Stimulated activated CD8-positive, alpha-beta memory T cell treated with anti-CD3 and anti-CD28 coated beads, Interleukin-2, amount 100 ng/mL, for 48 hours (primary cell): ENCODE measurements around the gene PIGW.
"Not testable (repeated sequence)": the region's sequence is repeated elsewhere in the genome, so short reads cannot be mapped to it uniquely, and the experiment has no call there.

Source experiments
- DNase-seq, 2 donors: peaks; one replicate each; pipeline ENCODE4 v3.0.0-alpha.2; 2020; ENCODE audit warnings: low read depth in 2 of 2

Gene PIGW

GRCh38 chr17:36508439-36508838 lies 26.3 kb upstream of the PIGW start:
- not testable (repeated sequence) for DNase-seq

GRCh38 chr17:36509272-36509985 lies 25.4 kb upstream of the PIGW start:
- no peak for DNase-seq

- no peak for DNase-seq
Measured at GRCh38 chr17:36510636-36511035, 24.2 kb upstream of the PIGW start.

GRCh38 chr17:36511216-36511615 lies 23.6 kb upstream of the PIGW start:
- no peak for DNase-seq

GRCh38 chr17:36512641-36513040 lies 22.1 kb upstream of the PIGW start:
- no peak for DNase-seq

GRCh38 chr17:36514856-36515255 lies 19.9 kb upstream of the PIGW start:
- DNase-seq = no peak

GRCh38 chr17:36515837-36516236 lies 18.9 kb upstream of the PIGW start:
- no peak for DNase-seq

- no peak for DNase-seq
Measured at GRCh38 chr17:36523113-36523512, 11.7 kb upstream of the PIGW start.

GRCh38 chr17:36524428-36524876 lies 10.3 kb upstream of the PIGW start:
- DNase-seq = no peak

- no peak for DNase-seq
Measured at GRCh38 chr17:36525113-36525512, 9.7 kb upstream of the PIGW start.

- DNase-seq = no peak
Measured at GRCh38 chr17:36525888-36526287, 8.9 kb upstream of the PIGW start.

GRCh38 chr17:36527621-36528250 lies 7.1 kb upstream of the PIGW start:
- DNase-seq = no peak

GRCh38 chr17:36529121-36529520 lies 5.7 kb upstream of the PIGW start:
- no peak for DNase-seq

- DNase-seq = no peak
Measured at GRCh38 chr17:36532435-36532975, 2.3 kb upstream of the PIGW start.

GRCh38 chr17:36533935-36534839 lies 600 bp upstream of the PIGW start:
- DNase-seq = peak; percentile 30 to 39

- DNase-seq = no peak
Measured at GRCh38 chr17:36535669-36536081, 888 bp downstream of the PIGW start.

GRCh38 chr17:36540696-36541095 lies 5.9 kb downstream of the PIGW start:
- no peak for DNase-seq

- DNase-seq = no peak
Measured at GRCh38 chr17:36542755-36543154, 8.0 kb downstream of the PIGW start.

- DNase-seq = no peak
Measured at GRCh38 chr17:36544044-36544306, 9.2 kb downstream of the PIGW start.

GRCh38 chr17:36544307-36545076 lies 9.7 kb downstream of the PIGW start, which contains the start of gene GGNBP2:
Gene GGNBP2, plus strand, starts transcription at chr17:36544919. Its CDS starts 806 bp downstream, at chr17:36545725.
- DNase-seq = peak; percentile 81 to 89

GRCh38 chr17:36545077-36545464 lies 10.3 kb downstream of the PIGW start:
- DNase-seq = no peak
